Activated CD4-positive, alpha-beta T cell treated with anti-CD3 and anti-CD28 coated beads, Interleukin-2, amount 10 ng/mL, durations not matched to agents 7 days and 5 days (primary cell): Measurements from ENCODE around the gene RUNX3. TPM values are rescaled to one million over a fixed set of nuclear protein-coding genes. Genes with fewer than 3 reads are reported as not detected.

ENCODE experiments used
- CTCF ChIA-PET: fragments of 350-600 bp; sonication (Branson Sonifier 250); formaldehyde crosslinking; loops from one replicate; lab custom pipeline; 2021; ENCODE audit warnings: antibody characterized with exemption; lab: Charles Lee
- POLR2A ChIA-PET: fragments of 350-600 bp; sonication (Branson Sonifier 250); formaldehyde crosslinking; loops from one replicate; lab custom pipeline; 2021; ENCODE audit warnings: antibody characterized with exemption; lab: Charles Lee
- DNase-seq: peaks from one replicate; pipeline ENCODE4 v3.0.0-alpha.2; 2020
- H3K27ac Mint-ChIP-seq: one replicate; pipeline ENCODE4 v1.8.0; 2021; ENCODE audit warnings: mild to moderate bottlenecking, moderate library complexity, mixed read lengths
- H3K27me3 Mint-ChIP-seq: one replicate; pipeline ENCODE4 v1.8.0; 2021; ENCODE audit warnings: mixed read lengths
- H3K36me3 Mint-ChIP-seq: one replicate; pipeline ENCODE4 v1.8.0; 2021; ENCODE audit warnings: low read depth, mixed read lengths
- H3K4me1 Mint-ChIP-seq: one replicate; pipeline ENCODE4 v1.8.0; 2021; ENCODE audit warnings: mixed read lengths
- H3K4me3 Mint-ChIP-seq: one replicate; pipeline ENCODE4 v1.8.0; 2021; ENCODE audit warnings: mild to moderate bottlenecking, moderate library complexity, mixed read lengths
- H3K9me3 Mint-ChIP-seq: one replicate; pipeline ENCODE4 v1.8.0; 2021; ENCODE audit warnings: mixed read lengths
- total RNA-seq, 2 experiments: library from RNA; stranded (reverse); gene quantifications; one replicate each; pipeline ENCODE4 v1.2.3, GENCODE V29; 2021

RUNX3 gene
- total RNA-seq, 2 experiments from 2014 or later = 108 to 125 TPM

GRCh38 chr1:24968941-24969585 lies 39.0 kb upstream of the RUNX3 start:
- Mint-ChIP-seq H3K4me3 (no peak overlapping the region), H3K27ac (no peak overlapping the region), H3K27me3 (no peaks in the 10 kb centered on the region), H3K4me1 (peaks cover 72% of the 10 kb centered on the region), H3K9me3 (peaks cover 7% of the 10 kb centered on the region), H3K36me3 (peaks cover 12% of the 10 kb centered on the region)
- CTCF ChIA-PET = interaction anchor here (0.8 to 2.7 kb wide), 11 partner anchors 10 to 68 kb away, joined by 3 to 11 read pairs (median 3); no protein-coding TSS in a partner anchor
- DNase-seq = no peak
- POLR2A ChIA-PET = no interaction called here

GRCh38 chr1:24967962-24968361 lies 37.9 kb upstream of the RUNX3 start:
- Mint-ChIP-seq H3K9me3 (peaks cover 1% of the 10 kb centered on the region), H3K4me3 (no peak overlapping the region), H3K36me3 (peaks cover 15% of the 10 kb centered on the region), H3K4me1 (peaks cover 69% of the 10 kb centered on the region), H3K27ac (no peak overlapping the region), H3K27me3 (no peaks in the 10 kb centered on the region)
- POLR2A ChIA-PET = no interaction called here
- CTCF ChIA-PET = interaction anchor here (0.6 to 2.4 kb wide), 4 partner anchors 14 to 131 kb away, joined by 3 to 14 read pairs (median 4); no protein-coding TSS in a partner anchor
- no peak for DNase-seq

GRCh38 chr1:24967555-24967954 lies 37.5 kb upstream of the RUNX3 start:
- Mint-ChIP-seq H3K27me3 (no peaks in the 10 kb centered on the region), H3K4me1 (peaks cover 67% of the 10 kb centered on the region), H3K9me3 (no peaks in the 10 kb centered on the region), H3K36me3 (peaks cover 15% of the 10 kb centered on the region), H3K4me3 (no peak overlapping the region), H3K27ac (no peak overlapping the region)
- no peak for DNase-seq
- ChIA-PET POLR2A (no interaction called here), CTCF (interaction anchor here (0.6 to 2.4 kb wide), 7 partner anchors 13 to 131 kb away, joined by 3 to 14 read pairs (median 4); no protein-coding TSS in a partner anchor)

DNA sequence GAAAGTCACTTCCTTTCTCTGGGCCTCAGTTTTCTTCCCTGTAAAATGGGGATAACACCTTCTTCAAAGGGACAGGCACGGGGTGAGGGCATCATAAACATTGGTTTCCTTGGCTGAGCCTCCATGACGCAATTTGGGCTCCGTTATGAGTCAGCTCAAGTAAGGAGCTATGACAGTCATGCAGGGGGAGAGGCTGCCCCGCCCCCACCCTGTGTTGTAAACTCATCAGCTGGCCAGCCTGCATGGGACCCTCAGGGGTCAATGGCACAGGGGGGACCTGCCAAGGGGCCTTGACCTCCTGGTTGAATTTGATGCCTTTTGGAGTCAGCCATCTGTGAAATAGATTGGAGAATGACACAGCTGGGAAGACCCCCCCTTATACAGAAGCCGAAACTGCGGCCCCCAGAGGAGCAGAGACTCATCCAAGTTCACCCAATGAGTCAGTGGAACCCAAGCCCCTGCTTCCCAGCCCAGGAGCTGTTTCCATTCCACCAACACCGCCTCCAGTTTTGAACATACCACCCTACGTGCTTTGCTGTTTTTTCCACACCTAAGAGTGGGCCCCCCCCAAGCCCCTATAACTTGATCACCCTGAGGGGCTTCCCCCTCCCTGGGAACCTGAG lies 36.8 kb upstream of the RUNX3 start:
- Mint-ChIP-seq H3K4me1 (peaks cover 66% of the 10 kb centered on the region), H3K36me3 (peaks cover 22% of the 10 kb centered on the region), H3K4me3 (peak overlapping the region; percentile 7), H3K27me3 (no peaks in the 10 kb centered on the region), H3K27ac (peak overlapping the region; percentile 92), H3K9me3 (no peaks in the 10 kb centered on the region)
- peak; percentile 78 for DNase-seq
- POLR2A ChIA-PET = interaction anchor here (0.6 to 1.2 kb wide), 2 partner anchors 15 to 55 kb away, joined by 4 read pairs; no protein-coding TSS in a partner anchor
- CTCF ChIA-PET = interaction anchor here (0.7 to 2.4 kb wide), 10 partner anchors 10 to 70 kb away, joined by 3 to 14 read pairs (median 4); no protein-coding TSS in a partner anchor

- H3K36me3 Mint-ChIP-seq = peaks cover 28% of the 10 kb centered on the region
Observed at GRCh38 chr1:24966121-24966723, 36.1 kb upstream of the RUNX3 start.

GRCh38 chr1:24965571-24965930 lies 35.5 kb upstream of the RUNX3 start:
- POLR2A ChIA-PET = interaction anchor here (1.0 to 1.7 kb wide), 4 partner anchors 21 to 57 kb away, joined by 3 to 6 read pairs (median 4); no protein-coding TSS in a partner anchor
- H3K9me3 Mint-ChIP-seq = no peaks in the 10 kb centered on the region
- H3K4me1 Mint-ChIP-seq = peaks cover 65% of the 10 kb centered on the region
- CTCF ChIA-PET = interaction anchor here (0.9 to 3.6 kb wide), 8 partner anchors 9 to 136 kb away, joined by 3 to 27 read pairs (median 4); no protein-coding TSS in a partner anchor
- DNase-seq = no peak
- no peaks in the 10 kb centered on the region for H3K27me3 Mint-ChIP-seq
- H3K27ac Mint-ChIP-seq = peak overlapping the region; percentile 92
- peak overlapping the region; percentile 92 for H3K4me3 Mint-ChIP-seq
- H3K36me3 Mint-ChIP-seq = peaks cover 33% of the 10 kb centered on the region

More at GRCh38 chr1:24966121-24966723, 36.1 kb upstream of the RUNX3 start:
- CTCF ChIA-PET = interaction anchor here (0.6 to 2.4 kb wide), 11 partner anchors 8 to 71 kb away, joined by 3 to 14 read pairs (median 4); no protein-coding TSS in a partner anchor
- DNase-seq = peak; percentile 27
- Mint-ChIP-seq H3K4me1 (peaks cover 66% of the 10 kb centered on the region), H3K27me3 (no peaks in the 10 kb centered on the region), H3K4me3 (peak overlapping the region; percentile 7), H3K9me3 (no peaks in the 10 kb centered on the region), H3K27ac (peak overlapping the region; percentile 92)
- POLR2A ChIA-PET = interaction anchor here (1.2 kb wide), 1 partner anchor 56 kb away, joined by 4 read pairs; no protein-coding TSS in a partner anchor

DNA sequence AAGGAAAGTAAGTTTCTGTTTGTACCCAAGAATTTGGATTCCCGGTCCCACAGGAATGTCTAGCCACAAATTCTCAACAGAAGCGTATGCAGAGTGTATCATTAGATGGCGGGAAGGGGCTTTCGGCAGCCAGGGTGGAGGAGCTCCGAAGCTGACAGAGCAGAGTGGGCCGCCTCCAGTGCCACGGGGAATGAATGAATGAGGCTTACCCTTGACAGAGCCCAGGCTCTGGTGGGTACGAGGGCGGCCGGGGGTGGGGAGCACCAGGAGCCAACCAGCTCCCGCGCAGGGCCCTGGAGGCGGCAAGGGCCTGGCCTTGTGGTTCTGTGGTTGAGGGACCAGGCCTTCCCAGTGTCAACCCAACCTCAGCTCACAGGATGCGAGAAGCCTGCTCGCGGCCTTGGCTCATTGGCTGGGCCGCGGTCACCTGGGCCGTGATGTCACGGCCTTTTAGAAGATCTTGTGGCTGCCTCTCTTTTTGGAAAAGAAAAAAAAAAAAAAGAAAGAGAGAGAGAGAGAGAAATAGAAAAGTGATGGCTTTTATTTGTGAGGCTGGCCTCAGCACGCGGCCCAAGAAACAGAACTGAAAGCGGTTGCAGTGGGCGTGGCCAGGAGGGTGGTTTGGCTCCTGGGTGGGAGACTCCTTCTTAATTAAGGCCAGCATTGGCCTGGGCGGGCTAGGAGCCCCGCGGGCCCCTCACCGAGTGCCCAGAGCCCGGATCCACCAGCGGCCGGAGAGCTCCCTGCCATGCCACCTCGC lies 34.9 kb upstream of the RUNX3 start:
- Mint-ChIP-seq H3K4me3 (peak overlapping the region; percentile 92), H3K9me3 (no peaks in the 10 kb centered on the region)

GRCh38 chr1:24963943-24964693 lies 34.0 kb upstream of the RUNX3 start:
- Mint-ChIP-seq H3K9me3 (no peaks in the 10 kb centered on the region), H3K27ac (peak overlapping the region; percentile 92), H3K36me3 (peaks cover 46% of the 10 kb centered on the region), H3K27me3 (no peaks in the 10 kb centered on the region), H3K4me1 (peaks cover 70% of the 10 kb centered on the region), H3K4me3 (peak overlapping the region; percentile 92)
- POLR2A ChIA-PET = interaction anchor here (0.7 to 1.7 kb wide), 5 partner anchors 23 to 65 kb away, joined by 3 to 7 read pairs (median 4); no protein-coding TSS in a partner anchor
- DNase-seq = no peak
- CTCF ChIA-PET = interaction anchor here (0.6 to 3.6 kb wide), 12 partner anchors 10 to 153 kb away, joined by 3 to 27 read pairs (median 4); no protein-coding TSS in a partner anchor

More for the DNA sequence above, 34.9 kb upstream of the RUNX3 start:
- POLR2A ChIA-PET = interaction anchor here (0.6 to 1.7 kb wide), 5 partner anchors 9 to 57 kb away, joined by 3 to 12 read pairs (median 4); no protein-coding TSS in a partner anchor
- H3K27ac Mint-ChIP-seq = peak overlapping the region; percentile 92
- H3K4me1 Mint-ChIP-seq = peaks cover 65% of the 10 kb centered on the region
- H3K36me3 Mint-ChIP-seq = peaks cover 39% of the 10 kb centered on the region
- CTCF ChIA-PET = interaction anchor here (0.6 to 3.6 kb wide), 9 partner anchors 10 to 137 kb away, joined by 3 to 27 read pairs (median 4); no protein-coding TSS in a partner anchor
- peak; percentile 98 for DNase-seq
- no peaks in the 10 kb centered on the region for H3K27me3 Mint-ChIP-seq

DNA sequence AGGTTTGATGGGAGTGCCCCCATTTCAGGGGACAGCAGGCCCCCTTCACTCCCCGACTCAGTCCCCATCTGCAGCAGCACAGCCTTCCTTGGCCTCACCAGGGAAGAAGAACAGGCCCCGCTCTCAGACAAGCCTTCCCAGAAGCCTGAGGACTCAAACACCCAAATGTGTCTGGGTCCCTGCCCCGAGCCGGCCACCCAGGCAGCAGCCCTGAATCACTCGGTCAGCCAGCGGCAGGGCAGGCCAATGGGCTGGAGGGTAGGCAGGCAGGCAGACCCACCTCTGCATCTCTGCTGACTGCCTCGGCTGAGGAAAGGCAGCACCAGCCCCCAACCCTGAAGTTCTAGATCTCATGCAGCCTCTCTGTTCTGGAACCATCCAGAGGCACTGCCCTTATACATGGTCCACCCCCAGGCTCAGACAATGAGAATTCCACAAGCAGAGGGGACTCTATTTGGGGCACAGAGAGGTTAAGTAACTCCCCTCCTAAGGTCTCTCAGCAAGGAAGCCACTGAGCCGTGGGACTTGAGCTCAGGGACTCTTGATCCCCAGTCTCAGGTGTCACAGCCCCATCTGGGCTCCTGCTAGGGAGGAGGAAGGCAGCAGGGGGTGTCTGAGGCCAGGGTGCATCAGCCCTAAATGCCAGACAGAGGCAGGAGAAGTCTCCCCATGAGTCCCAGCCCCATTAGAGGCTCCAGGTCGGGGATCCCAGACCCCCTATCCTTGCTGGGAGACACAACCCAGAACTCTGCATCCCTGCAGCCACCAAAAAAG lies 33.2 kb upstream of the RUNX3 start:
- Mint-ChIP-seq H3K27me3 (no peaks in the 10 kb centered on the region), H3K4me1 (peaks cover 72% of the 10 kb centered on the region), H3K4me3 (peak overlapping the region; percentile 92), H3K9me3 (no peaks in the 10 kb centered on the region), H3K27ac (peak overlapping the region; percentile 92), H3K36me3 (peaks cover 50% of the 10 kb centered on the region)
- DNase-seq = peak; percentile 74
- POLR2A ChIA-PET = interaction anchor here (1.0 to 1.2 kb wide), 2 partner anchors 66 to 79 kb away, joined by 3 read pairs; no protein-coding TSS in a partner anchor
- CTCF ChIA-PET = interaction anchor here (0.8 to 3.6 kb wide), 7 partner anchors 9 to 132 kb away, joined by 3 to 27 read pairs (median 4); no protein-coding TSS in a partner anchor
